Stimulated activated CD8-positive, alpha-beta memory T cell treated with anti-CD3 and anti-CD28 coated beads, Interleukin-12 subunit alpha, Interleukin-12 subunit beta, amount 100 ng/mL, for 24 hours (primary cell): ENCODE measurements around the gene LAYN.

Source experiments
- DNase-seq: peaks from one replicate; pipeline ENCODE4 v3.0.0-alpha.2; 2020; ENCODE audit errors: extremely low read depth

Gene LAYN

GRCh38 chr11:111540114-111540936 lies at the start of gene LAYN:
LAYN (plus strand) TSS chr11:111540720; CDS start chr11:111540844, 124 bp downstream.
- DNase-seq, result no peak

- DNase-seq, result no peak
Observed at GRCh38 chr11:111494040-111494439, 46.5 kb upstream of the LAYN start.

- no peak for DNase-seq
Observed at GRCh38 chr11:111499483-111499882, 41.0 kb upstream of the LAYN start.

GRCh38 chr11:111500481-111500880 lies 40.0 kb upstream of the LAYN start:
- DNase-seq, result no peak

GRCh38 chr11:111502611-111503010 lies 37.9 kb upstream of the LAYN start:
- DNase-seq, result no peak

DNA sequence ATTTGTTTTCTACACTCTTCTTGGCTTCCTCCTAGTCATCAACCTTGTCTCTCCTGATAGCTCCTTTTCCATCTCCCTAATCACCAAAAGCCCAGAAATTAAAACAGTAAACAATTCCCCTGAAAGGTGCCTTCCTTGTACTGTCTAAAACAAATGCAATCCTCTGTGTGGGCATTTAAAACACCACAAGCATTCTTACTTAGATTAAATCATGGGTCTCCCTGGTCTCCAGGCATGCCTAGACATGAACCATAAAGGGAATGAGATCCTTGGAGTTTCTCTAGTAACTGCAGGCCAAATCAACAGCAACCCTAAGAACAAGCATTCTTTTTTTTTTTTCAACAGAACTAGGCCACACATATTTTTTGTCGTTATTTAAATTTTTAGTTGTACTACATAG lies 30.2 kb upstream of the LAYN start:
- no peak for DNase-seq

GRCh38 chr11:111512296-111513239 lies 28.0 kb upstream of the LAYN start, which contains the start of gene BTG4:
BTG4 (minus strand) TSS chr11:111512386; CDS start chr11:111498776, 13,610 bp downstream.
- DNase-seq, result no peak

DNA sequence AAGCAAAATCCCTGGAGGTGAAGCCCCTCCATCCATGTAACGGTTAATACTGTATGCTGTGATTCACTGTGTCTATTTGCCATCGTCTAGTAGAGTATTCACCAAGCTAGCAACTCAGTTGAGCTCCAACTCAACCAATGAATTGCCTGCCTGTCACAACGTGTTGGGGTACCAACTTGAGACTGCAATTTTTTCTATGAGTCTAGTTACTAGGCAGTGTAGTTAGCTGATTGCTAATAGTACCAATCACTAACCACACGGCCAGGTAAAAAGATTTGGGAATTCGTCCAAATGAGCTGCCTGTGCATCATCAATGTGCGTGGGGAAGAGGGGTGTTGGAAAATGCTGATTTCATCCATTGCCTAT lies 27.3 kb upstream of the LAYN start:
- no peak for DNase-seq

DNA sequence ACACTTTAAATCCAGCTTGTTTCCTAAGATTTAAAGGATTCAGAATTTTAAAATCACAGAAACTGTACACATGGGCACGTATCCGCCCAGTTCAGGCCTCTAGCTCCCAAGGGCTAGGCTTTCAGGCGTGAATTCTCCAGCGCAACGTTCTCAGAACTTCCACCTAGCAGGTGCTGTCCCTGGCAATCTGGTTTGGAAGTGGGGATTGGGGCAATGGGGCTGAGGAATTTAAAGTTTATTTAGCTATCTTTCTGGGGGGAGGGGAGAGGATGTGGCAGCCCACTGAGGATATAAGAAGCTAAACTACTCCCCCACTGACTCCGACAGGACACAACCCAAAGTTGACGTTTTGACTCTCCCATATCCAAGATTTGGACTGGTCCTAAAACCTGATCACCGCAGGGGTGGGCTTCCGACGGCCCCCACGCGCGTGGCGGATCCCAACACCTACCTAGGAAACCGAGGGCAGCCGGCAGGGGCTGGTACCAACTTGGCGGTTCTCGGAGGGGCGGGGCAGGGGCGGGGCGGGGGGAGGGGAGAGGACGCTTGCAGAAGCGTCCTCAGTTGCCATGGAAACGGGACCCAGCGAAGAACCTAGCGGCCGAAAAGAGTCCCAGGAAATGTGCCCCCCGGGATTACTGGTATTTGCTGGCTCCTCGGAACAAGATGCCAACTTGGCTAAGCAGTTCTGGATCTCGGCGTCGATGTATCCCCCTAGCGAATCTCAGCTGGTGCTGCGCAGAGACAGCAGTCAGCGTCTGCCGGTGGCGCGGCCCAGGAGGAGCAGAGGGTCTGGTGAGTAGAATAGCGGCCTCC lies 26.1 kb upstream of the LAYN start, which contains the start of gene HOATZ:
HOATZ (plus strand) TSS at position 563 of the 816 bp plus-strand sequence; CDS start at position 570, 7 bp downstream.
- DNase-seq, result no peak

- DNase-seq, result no peak
Observed at GRCh38 chr11:111515591-111515990, 24.9 kb upstream of the LAYN start.

DNA sequence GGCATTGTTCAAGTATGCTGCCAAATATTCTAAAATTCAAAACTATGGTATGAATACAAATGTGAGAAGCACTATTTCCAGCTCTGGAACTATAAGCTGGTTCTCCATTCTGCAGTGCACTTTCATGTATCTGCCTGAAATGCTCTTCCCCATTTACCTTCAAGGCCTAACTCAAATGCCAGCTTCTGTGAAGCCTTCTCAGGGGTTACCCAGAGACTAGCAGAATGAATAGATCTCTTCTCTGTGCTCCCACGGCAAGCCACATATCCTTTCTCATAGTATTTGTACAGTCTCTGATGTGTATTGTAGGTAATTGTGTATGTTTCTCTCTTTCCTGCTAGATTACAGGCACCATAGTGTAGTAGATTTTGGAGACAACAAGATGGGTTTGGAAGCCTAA lies 21.9 kb upstream of the LAYN start:
- DNase-seq, result no peak

DNA sequence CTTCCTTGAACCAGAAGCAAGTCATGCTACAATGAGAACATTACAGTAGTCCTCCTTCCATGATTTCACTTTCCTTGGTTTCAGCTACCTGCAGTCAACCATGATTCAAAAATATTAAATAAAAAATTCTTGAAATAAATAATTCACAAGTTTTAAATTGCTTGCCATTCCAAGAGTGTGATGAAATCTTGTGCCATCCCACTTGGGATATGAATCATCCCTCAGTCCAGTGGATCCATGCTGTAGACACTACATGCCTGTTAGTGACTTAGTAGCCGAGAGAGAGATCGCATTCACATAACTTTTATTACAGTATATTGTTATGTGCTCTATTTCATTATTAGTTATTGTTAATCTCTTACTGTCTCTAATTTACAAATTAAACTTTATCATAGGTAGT lies 20.0 kb upstream of the LAYN start:
- no peak for DNase-seq

GRCh38 chr11:111521135-111521534 lies 19.4 kb upstream of the LAYN start:
- no peak for DNase-seq

DNA sequence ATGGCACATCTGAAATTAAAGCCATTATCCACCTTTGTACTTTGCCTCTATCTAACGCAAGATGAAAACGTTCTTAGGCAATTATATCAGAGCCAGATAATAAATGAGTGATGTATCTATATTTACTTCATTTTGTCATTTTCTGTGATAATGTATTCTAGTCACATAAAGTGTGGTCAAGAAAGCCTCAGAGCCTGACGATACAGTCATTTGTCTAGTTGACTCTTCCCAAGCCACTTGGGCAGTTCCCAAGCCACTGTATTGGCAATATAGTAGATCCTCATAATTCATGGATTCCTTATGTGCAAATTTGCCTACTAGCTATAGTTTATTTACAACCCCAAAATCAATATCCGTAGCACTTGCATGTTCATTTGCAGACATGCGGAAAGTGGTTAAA lies 18.1 kb upstream of the LAYN start:
- DNase-seq, result no peak

DNA sequence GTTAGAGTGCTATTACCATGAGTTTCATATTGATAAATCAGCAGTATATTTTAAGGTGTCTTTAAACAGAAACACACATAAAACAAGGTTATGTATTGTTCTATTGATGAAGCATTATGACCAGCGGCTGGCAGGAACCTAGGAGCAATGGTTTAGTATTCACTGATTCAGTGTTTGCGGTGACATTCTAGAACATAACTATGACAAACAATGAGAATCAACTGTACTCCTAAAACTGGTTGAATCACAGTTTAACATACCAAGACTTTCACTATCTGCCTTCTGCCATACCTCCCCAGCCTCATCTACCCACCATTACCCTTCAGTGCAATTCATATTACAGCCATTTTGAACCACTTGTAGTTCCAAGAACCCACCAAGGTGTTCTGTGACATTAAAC lies 17.2 kb upstream of the LAYN start:
- DNase-seq, result no peak

GRCh38 chr11:111524056-111524455 lies 16.5 kb upstream of the LAYN start:
- DNase-seq, result no peak

DNA sequence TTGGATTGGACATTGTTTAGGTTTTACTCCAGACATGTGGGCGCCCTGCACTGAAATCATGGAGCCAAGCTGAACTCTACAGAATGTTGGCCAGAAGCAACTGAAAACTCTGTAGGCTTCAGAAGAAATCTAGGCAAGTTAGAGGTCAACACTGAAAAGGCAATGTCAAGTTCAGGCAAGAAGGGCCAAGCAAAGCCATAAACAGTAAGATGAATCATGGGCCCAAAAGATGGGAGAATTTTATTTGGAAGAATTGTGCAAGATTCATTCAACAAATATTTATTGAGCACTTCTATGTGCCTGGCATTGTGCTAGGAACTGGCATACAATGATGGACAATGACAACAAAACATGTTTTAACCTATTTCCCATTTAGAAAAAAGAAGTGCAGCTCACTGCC lies 15.1 kb upstream of the LAYN start:
- no peak for DNase-seq

- no peak for DNase-seq
Observed at GRCh38 chr11:111526501-111526900, 14.0 kb upstream of the LAYN start.

- DNase-seq, result no peak
Observed at GRCh38 chr11:111527279-111527678, 13.2 kb upstream of the LAYN start.

DNA sequence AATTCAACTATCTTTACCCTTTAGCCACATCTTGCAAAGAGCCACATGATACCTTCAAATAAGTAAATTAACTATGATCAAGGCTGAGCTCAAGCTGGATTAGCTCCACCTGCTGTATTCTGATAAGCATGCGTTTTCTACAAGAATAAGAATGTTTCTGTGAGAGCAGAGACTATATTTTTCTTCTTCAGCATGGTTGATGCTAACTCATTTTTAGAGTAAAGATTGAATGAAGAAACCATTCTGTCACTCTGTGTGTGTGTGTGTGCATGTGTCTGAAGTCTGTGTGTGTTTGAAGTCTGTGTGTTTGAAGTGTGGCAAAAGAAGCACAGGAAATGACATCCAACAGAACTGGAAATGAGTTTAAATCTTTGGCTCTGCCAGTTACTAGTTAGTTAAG lies 12.0 kb upstream of the LAYN start:
- no peak for DNase-seq

DNA sequence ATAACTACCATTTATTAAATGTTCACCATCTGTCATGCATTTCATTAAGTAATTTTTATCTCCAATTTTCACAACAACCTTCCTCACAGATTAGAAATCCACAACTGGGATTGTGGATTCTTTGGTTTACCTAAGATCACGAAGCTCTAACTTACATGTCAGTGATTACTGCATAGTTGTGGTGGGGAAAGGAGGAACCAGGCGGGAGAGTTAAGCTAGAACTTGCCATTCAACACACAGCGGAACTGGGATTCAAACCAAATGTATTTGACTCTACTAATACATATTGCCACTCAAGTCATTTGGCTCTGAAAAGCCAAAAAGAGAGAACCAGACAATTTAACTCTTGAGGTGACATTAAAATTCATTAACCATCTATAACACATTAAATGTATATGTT lies 10.4 kb upstream of the LAYN start:
- no peak for DNase-seq

GRCh38 chr11:111531136-111531535 lies 9.4 kb upstream of the LAYN start:
- DNase-seq, result no peak
